K562 (cell line): Measurements from ENCODE around the gene SLC38A11. TPM values are rescaled to one million over a fixed set of nuclear protein-coding genes. Genes with fewer than 3 reads are reported as not detected.
"Not testable (repeated sequence)": the region's sequence is repeated elsewhere in the genome, so short reads cannot be mapped to it uniquely, and the experiment has no call there.

Experiments
- ATAC-seq: fragments of 200-7000 bp; cut with Tn5 transposase; 3 replicates; pipeline ENCODE4 v1.9.1; 2020; ENCODE audit warnings: moderate library complexity
- BruUV-seq: library from RNA; stranded (reverse); fragments of 400-500 nt; replicated peaks from 2 replicates; lab custom pipeline; 2021; lab: Mats Ljungman, UMichigan
- CTCF ChIA-PET: fragments of 300-600 bp; formaldehyde crosslinking; extraction: SDS; loops from one replicate; lab custom pipeline; 2021; ENCODE audit warnings: low intra/inter-chr PET ratio; lab: Yijun Ruan, JAX
- POLR2A ChIA-PET: fragments of 300-600, 350-650 bp; sonication (Branson Sonifier 250); formaldehyde crosslinking; extraction: SDS; loops from one replicate; lab custom pipeline; 2021; ENCODE audit warnings: antibody characterized with exemption, inconsistent platforms; lab: Yijun Ruan, JAX
- DNase-seq, 4 experiments: peaks; one replicate each; pipeline versions ENCODE4 v3.0.0 to v3.0.0-alpha.2; 2011 to 2018; ENCODE audit warnings: low spot score in 3 of 4, mixed read lengths in 3 of 4; ENCODE audit errors: extremely low read depth in 1 of 4
- FAIRE-seq: peaks from 2 replicates; lab custom pipeline; 2011; peaks lifted over from hg19 to GRCh38; lab: Jason Lieb, UNC
- H2AFZ ChIP-seq: 2 replicates; pipeline ENCODE4 v1.6.0; 2011; ENCODE audit warnings: low read depth, low read length, control low read depth, inconsistent platforms
- H3K27ac ChIP-seq: fragments of 200-600 bp; 3 replicates; pipeline ENCODE4 v1.8.0; 2011; ENCODE audit warnings: low read depth, mild to moderate bottlenecking, control low read depth, inconsistent platforms, low read length, moderate library complexity, mixed read lengths; ENCODE audit errors: extremely low read depth
- H3K27me3 ChIP-seq, 2 experiments: fragments of 300-600 bp in 1 of 2; 2 replicates in 1 of 2; 3 replicates in 1 of 2; pipeline versions ENCODE4 v1.6.0 to v1.8.0; 2011; ENCODE audit warnings: inconsistent platforms in 2 of 2, low read length in 2 of 2, mild to moderate bottlenecking in 1 of 2, mixed read lengths in 1 of 2, moderate library complexity in 1 of 2; ENCODE audit not compliant: control insufficient read depth in 2 of 2, insufficient read depth in 2 of 2
- H3K36me3 ChIP-seq: fragments of 300-600 bp; 3 replicates; pipeline ENCODE4 v1.8.0; 2011; ENCODE audit warnings: mild to moderate bottlenecking, low read length, inconsistent platforms; ENCODE audit not compliant: control insufficient read depth, insufficient read depth
- H3K4me1 ChIP-seq, 2 experiments: fragments of 200-600 bp in 1 of 2; replicated peaks in 1 of 2; 2 replicates in 1 of 2; 3 replicates in 1 of 2; pipeline versions ENCODE4 v1.5.1 to v1.8.0; 2011; ENCODE audit warnings: inconsistent platforms in 2 of 2, low read length in 2 of 2, mild to moderate bottlenecking in 1 of 2, mixed read lengths in 1 of 2, moderate library complexity in 1 of 2; ENCODE audit not compliant: control insufficient read depth in 2 of 2, insufficient read depth in 2 of 2
- H3K4me2 ChIP-seq: 2 replicates; pipeline ENCODE4 v1.6.1; 2011; ENCODE audit warnings: low read length, control low read depth, inconsistent platforms, mixed read lengths; ENCODE audit not compliant: insufficient read depth
- H3K4me3 ChIP-seq: fragments of 200-600 bp; sonication (generic), shearing (Covaris generic); 2 replicates; pipeline ENCODE4 v1.5.1; 2016; ENCODE audit warnings: control low read depth, inconsistent platforms
- H3K79me2 ChIP-seq: fragments of 200-600 bp; 3 replicates; pipeline ENCODE4 v1.8.0; 2011; ENCODE audit warnings: low read length, inconsistent platforms; ENCODE audit not compliant: control insufficient read depth, insufficient read depth
- H3K9ac ChIP-seq, 2 experiments: 2 replicates each; pipeline versions ENCODE4 v1.6.0 to v1.6.1; 2011; ENCODE audit warnings: low read depth in 2 of 2, low read length in 2 of 2, control low read depth in 1 of 2, inconsistent platforms in 1 of 2, mild to moderate bottlenecking in 1 of 2, mixed read lengths in 1 of 2; ENCODE audit not compliant: insufficient read depth in 1 of 2
- H3K9me1 ChIP-seq: one replicate; pipeline ENCODE4 v1.6.0; 2011; ENCODE audit warnings: inconsistent platforms, mild to moderate bottlenecking, low read length, moderate library complexity; ENCODE audit not compliant: control insufficient read depth, insufficient read depth
- H3K9me3 ChIP-seq: replicated peaks from 2 replicates; pipeline ENCODE4 v1.5.1; 2011; ENCODE audit warnings: low read depth, low read length, inconsistent platforms; ENCODE audit not compliant: control insufficient read depth, insufficient read depth
- H4K20me1 ChIP-seq: replicated peaks from 2 replicates; pipeline ENCODE4 v1.6.1; 2011; ENCODE audit warnings: low read length, inconsistent platforms, mixed read lengths; ENCODE audit not compliant: control insufficient read depth, insufficient read depth
- HMG20A ChIP-seq: fragments of 450-650 bp; formaldehyde crosslinking; conservative IDR thresholded peaks from 2 replicates; pipeline ENCODE4 v1.4.0; 2020; ENCODE audit warnings: mild to moderate bottlenecking, mixed read lengths
- HMG20B ChIP-seq: fragments of 250-450 bp; sonication (Bioruptor Pico); IDR thresholded peaks from 2 replicates; pipeline ENCODE4 v1.5.0; 2021; ENCODE audit warnings: mild to moderate bottlenecking
- JUNB ChIP-seq: fragments of 450-650 bp; formaldehyde crosslinking; conservative IDR thresholded peaks from 2 replicates; pipeline ENCODE4 v1.4.0; 2020; ENCODE audit warnings: mild to moderate bottlenecking
- JUND ChIP-seq, 2 experiments: IDR thresholded peaks; 2 replicates in 1 of 2; 3 replicates in 1 of 2; pipeline ENCODE4 v1.6.1; 2011; ENCODE audit warnings: borderline replicate concordance in 2 of 2, low read depth in 2 of 2, low read length in 2 of 2, improper control_type of control experiment in 1 of 2, missing biosample characterization in 1 of 2, missing genetic modification characterization in 1 of 2, missing genetic modification reagents in 1 of 2
- ZNF57 ChIP-seq: fragments of 450-650 bp; formaldehyde crosslinking; IDR thresholded peaks from 2 replicates; pipeline ENCODE4 v1.4.0; 2020; ENCODE audit warnings: mild to moderate bottlenecking, moderate library complexity
- ZSCAN29 ChIP-seq: fragments of 450-650 bp; IDR thresholded peaks from 2 replicates; pipeline ENCODE4 v1.6.1; 2017
- WGBS: fragments of 100-300 bp; shearing (Covaris generic); methylation state at CpG from one replicate; pipeline ENCODE4 v1.1.6; 2016; ENCODE audit warnings: low coverage, mixed read lengths; ENCODE audit not compliant: insufficient coverage; ENCODE audit errors: missing lambda C conversion rate; 5-methylcytosine and 5-hydroxymethylcytosine counted together
- in situ Hi-C: fragments of 300-500 bp; cut with MboI; formaldehyde crosslinking; loops from 4 replicates; pipeline ENCODE4 v1.15.0; 2018; ENCODE audit warnings: inconsistent platforms, mixed read lengths
- intact Hi-C: fragments of 100-400 bp; cut with micrococcal nuclease; formaldehyde crosslinking; loops from 2 replicates; pipeline ENCODE4 v1.14.2; 2022
- polyA plus RNA-seq, 8 experiments: library from polyadenylated mRNA; depleted of rRNA in 4 of 8; stranded (reverse) in 5 of 8; unstranded in 3 of 8; fragments of >200 nt; fragmentation: Nextera tagmentation in 2 of 8; fragmentation: Illumina TruSeq in 1 of 8; extraction: Ambion mirVana in 2 of 8; extraction: Trizol in 1 of 8; gene quantifications; 2 replicates each; pipeline versions ENCODE4 v1.2.1 to v1.2.3, GENCODE V29; 2011 to 2014; ENCODE audit warnings: inconsistent platforms in 1 of 8, missing spikeins in 1 of 8
- total RNA-seq, 7 experiments: library from RNA; depleted of rRNA in 6 of 7; stranded (reverse); fragments of >200 nt in 6 of 7; fragmentation: Illumina TruSeq in 2 of 7; extraction: Trizol in 2 of 7; gene quantifications; 2 replicates each; pipeline versions ENCODE4 v1.2.1 to v1.2.3, GENCODE V29; 2011 to 2021; ENCODE audit warnings: low replicate concordance in 1 of 7

SLC38A11 gene
- total and polyA plus RNA-seq, 9 of the 15 experiments (the other 6 are each of a cell fraction or from before 2014, with no cell fraction given), result not detected

- TF ChIP-seq JUND (IDR thresholded peaks at IDR 0.05; ENCODE audit: borderline replicate concordance, low read depth, low read length) (no peak), JUND (tag; IDR thresholded peaks at IDR 0.05; ENCODE audit: borderline replicate concordance, low read depth, low read length) (no peak), ZSCAN29 (no peak), HMG20A (CRISPR knock-in tag) (no peak), ZNF57 (no peak), JUNB (no peak), HMG20B (no peak)
- TF ChIP-seq, all 486 proteins: peak for 0
Observed at GRCh38 chr2:164979113-164979512, 23.8 kb upstream of the SLC38A11 start (continued).

DNA sequence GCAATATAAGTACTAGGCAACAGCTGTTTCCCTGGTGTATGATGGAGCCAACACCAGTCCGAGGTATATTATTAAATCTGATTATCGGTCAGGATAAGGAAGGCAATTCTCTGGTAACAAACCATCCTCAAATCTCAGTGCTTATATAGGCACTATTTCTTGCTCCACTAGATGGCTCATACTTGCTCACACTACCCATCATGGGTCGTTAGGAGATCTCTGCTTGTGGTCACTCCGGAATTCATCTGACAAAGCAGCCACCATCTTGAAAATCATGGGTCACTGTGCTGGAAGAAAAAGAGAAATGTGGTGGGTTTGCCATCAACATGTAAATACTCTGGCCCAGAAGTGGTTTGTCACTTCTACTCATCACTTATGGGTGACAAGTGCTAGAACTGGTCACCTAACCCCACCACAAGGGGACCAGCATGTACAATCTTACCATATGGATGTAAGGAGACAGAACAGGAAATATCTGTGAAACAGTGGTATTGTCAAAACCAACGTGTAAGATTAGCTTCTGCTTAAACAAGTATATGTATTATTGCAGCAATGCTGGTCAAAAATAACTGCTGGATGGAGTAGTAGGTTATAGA, 21.6 kb upstream of the SLC38A11 start:
- WGBS, result 2% methylated on average over 5 of the region's 5 CpGs
- FAIRE-seq, H3K36me3 ChIP-seq, BruUV-seq, H4K20me1 ChIP-seq, DNase-seq, H3K9me3 ChIP-seq, H3K4me1 ChIP-seq, H3K79me2 ChIP-seq, CTCF ChIA-PET, H3K9me1 ChIP-seq, H2AFZ ChIP-seq, intact Hi-C loops, in situ Hi-C loops, H3K4me2 ChIP-seq, ATAC-seq, H3K9ac ChIP-seq, H3K27me3 ChIP-seq, H3K4me3 ChIP-seq, H3K27ac ChIP-seq, POLR2A ChIA-PET: not testable (repeated sequence)
